Gastrocnemius medialis (tissue), 4 donors: ENCODE measurements around the gene WIPF3.

Experiments
- POLR2A ChIP-seq, 2 donors: fragments of 450-650 bp; IDR thresholded peaks; one replicate each; pipeline ENCODE4 v1.6.1; 2017; ENCODE audit warnings: antibody characterized with exemption in 2 of 2, mild to moderate bottlenecking in 2 of 2, moderate library complexity in 2 of 2
- TF ChIP-seq, protein P1 (sequence below), 5 experiments: fragments of 450-650 bp in 3 of 5; fragments of 200-600 bp in 2 of 5; sonication (generic) in 2 of 5; IDR thresholded peaks in 4 of 5; conservative IDR thresholded peaks in 1 of 5; 1 replicate in 4 of 5; 2 replicates in 1 of 5; pipeline ENCODE4 v1.5.1; 2016 to 2019; ENCODE audit warnings: antibody characterized with exemption in 5 of 5, mild to moderate bottlenecking in 3 of 5, moderate library complexity in 3 of 5

DNA sequence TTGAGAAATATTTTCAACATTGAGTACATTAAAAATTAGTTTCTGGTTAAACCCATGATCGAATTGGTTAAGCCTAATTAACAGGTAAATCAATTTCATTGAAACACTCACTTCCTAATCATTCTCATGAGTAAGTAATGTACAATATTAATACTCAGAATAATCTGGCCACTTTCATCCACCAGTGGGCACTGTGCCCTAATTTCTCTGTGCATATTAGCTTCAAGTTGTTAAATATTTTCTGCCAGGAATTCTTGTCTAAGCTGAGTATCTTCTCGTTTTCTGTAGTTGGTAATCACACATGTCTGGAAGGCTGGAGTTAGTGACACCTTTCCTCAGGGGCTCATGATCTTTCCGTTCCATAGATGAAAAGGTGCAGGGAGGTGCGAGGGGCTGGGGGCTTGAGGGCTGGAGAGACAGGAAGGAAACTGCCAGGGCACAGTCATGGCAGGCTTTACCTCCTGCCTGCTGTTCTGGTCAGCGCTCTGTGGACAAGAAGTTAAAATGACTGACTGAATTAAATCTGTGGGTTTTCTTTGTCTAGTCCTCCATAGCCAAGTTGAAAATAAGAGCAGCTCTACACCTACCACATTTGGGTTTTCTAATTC is 71.9 kb downstream of the WIPF3 start:
- TF ChIP-seq, protein P1, sequence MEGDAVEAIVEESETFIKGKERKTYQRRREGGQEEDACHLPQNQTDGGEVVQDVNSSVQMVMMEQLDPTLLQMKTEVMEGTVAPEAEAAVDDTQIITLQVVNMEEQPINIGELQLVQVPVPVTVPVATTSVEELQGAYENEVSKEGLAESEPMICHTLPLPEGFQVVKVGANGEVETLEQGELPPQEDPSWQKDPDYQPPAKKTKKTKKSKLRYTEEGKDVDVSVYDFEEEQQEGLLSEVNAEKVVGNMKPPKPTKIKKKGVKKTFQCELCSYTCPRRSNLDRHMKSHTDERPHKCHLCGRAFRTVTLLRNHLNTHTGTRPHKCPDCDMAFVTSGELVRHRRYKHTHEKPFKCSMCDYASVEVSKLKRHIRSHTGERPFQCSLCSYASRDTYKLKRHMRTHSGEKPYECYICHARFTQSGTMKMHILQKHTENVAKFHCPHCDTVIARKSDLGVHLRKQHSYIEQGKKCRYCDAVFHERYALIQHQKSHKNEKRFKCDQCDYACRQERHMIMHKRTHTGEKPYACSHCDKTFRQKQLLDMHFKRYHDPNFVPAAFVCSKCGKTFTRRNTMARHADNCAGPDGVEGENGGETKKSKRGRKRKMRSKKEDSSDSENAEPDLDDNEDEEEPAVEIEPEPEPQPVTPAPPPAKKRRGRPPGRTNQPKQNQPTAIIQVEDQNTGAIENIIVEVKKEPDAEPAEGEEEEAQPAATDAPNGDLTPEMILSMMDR (IDR thresholded peaks at IDR 0.05 in 4 of 5, conservative IDR thresholded peaks at IDR 0.05 in 1 of 5) = no peak
- no peak for TF ChIP-seq POLR2A (IDR thresholded peaks at IDR 0.05)
